Adrenal gland (tissue), 5 donors: Measurements from ENCODE around the gene PTCRA.
A peak's percentile ranks its signal among the peaks of the same experiment; 100 is the strongest.

ENCODE experiments used
- CTCF ChIP-seq, 6 experiments: fragments of 450-650 bp in 4 of 6; fragments of 200-600 bp in 2 of 6; sonication (generic) in 1 of 6; IDR thresholded peaks; 1 replicate in 5 of 6; 2 replicates in 1 of 6; pipeline versions ENCODE4 v1.5.1 to v1.8.0; 2016 to 2021; ENCODE audit warnings: antibody characterized with exemption in 6 of 6, mild to moderate bottlenecking in 2 of 6, moderate library complexity in 1 of 6
- POLR2A ChIP-seq, 2 donors: fragments of 450-650 bp; IDR thresholded peaks; one replicate each; pipeline ENCODE4 v1.6.1; 2017; ENCODE audit warnings: antibody characterized with exemption in 2 of 2, mild to moderate bottlenecking in 2 of 2, moderate library complexity in 1 of 2
- donor health status: DM: no; HTN: no; CAD: no.

GRCh38 chr6:42898891-42899361 is 16.9 kb upstream of the PTCRA start:
- peak; percentile 68 to 81 (median 77) for TF ChIP-seq CTCF (IDR thresholded peaks at IDR 0.05)
- TF ChIP-seq POLR2A (IDR thresholded peaks at IDR 0.05), result no peak
